Aorta (tissue), 5 donors: ENCODE measurements around the gene PLEKHO2. TPM values are rescaled to one million over a fixed set of nuclear protein-coding genes. Genes with fewer than 3 reads are reported as not detected.

ENCODE experiments used
- ATAC-seq: fragments of 200-7000 bp; cut with Tn5 transposase; one replicate; pipeline ENCODE4 v1.9.1; 2022; ENCODE audit warnings: moderate library complexity; ENCODE audit not compliant: low FRiP score
- DNase-seq, 2 donors: peaks; one replicate each; pipeline ENCODE4 v3.0.0-alpha.2; 2020
- H3K27ac ChIP-seq, 2 donors: one replicate each; pipeline ENCODE4 v1.5.1; 2013; ENCODE audit warnings: low read length in 2 of 2, mild to moderate bottlenecking in 2 of 2, moderate library complexity in 2 of 2, control low read depth in 1 of 2, inconsistent platforms in 1 of 2, low read depth in 1 of 2
- H3K27me3 ChIP-seq, 2 donors: one replicate each; pipeline ENCODE4 v1.6.1; 2013; ENCODE audit warnings: control low read depth in 1 of 2, low read length in 1 of 2, mild to moderate bottlenecking in 1 of 2, moderate library complexity in 1 of 2; ENCODE audit not compliant: insufficient read depth in 2 of 2, control insufficient read depth in 1 of 2
- H3K36me3 ChIP-seq, 2 donors: one replicate each; pipeline ENCODE4 v1.6.1; 2013; ENCODE audit warnings: control low read depth in 1 of 2, low read length in 1 of 2, mild to moderate bottlenecking in 1 of 2; ENCODE audit not compliant: insufficient read depth in 2 of 2, control insufficient read depth in 1 of 2
- H3K4me1 ChIP-seq, 2 donors: one replicate each; pipeline ENCODE4 v1.6.1; 2013; ENCODE audit warnings: low read length in 2 of 2, control low read depth in 1 of 2, mild to moderate bottlenecking in 1 of 2, moderate library complexity in 1 of 2; ENCODE audit not compliant: insufficient read depth in 2 of 2, control insufficient read depth in 1 of 2
- H3K4me3 ChIP-seq, 2 donors: one replicate each; pipeline ENCODE4 v1.5.1; 2013; ENCODE audit warnings: low read length in 2 of 2, control low read depth in 1 of 2, mild to moderate bottlenecking in 1 of 2
- H3K9me3 ChIP-seq: one replicate; pipeline ENCODE4 v1.6.1; 2013; ENCODE audit warnings: mild to moderate bottlenecking, low read length; ENCODE audit not compliant: control insufficient read depth
- WGBS, 2 donors: extraction: QIAGEN DNeasy Blood & Tissue Kit; methylation state at CpG; one replicate each; pipeline ENCODE4 v1.1.7; 2013; 5-methylcytosine and 5-hydroxymethylcytosine counted together
- intact Hi-C, 2 donors: fragments of 100-400 bp; cut with DNase I; formaldehyde crosslinking; loops; one replicate each; pipeline versions ENCODE4 v1.14.2 to v1.15.0; 2022
- polyA plus RNA-seq, 2 donors: library from polyadenylated mRNA; stranded (reverse); fragments of 200-250 nt; gene quantifications; one replicate each; pipeline ENCODE4 v1.2.3, GENCODE V29; 2013
- total RNA-seq, 2 donors: library from RNA; stranded (reverse); fragmentation: NEBNext Ultra II Directional; extraction: Animal tissue kit (Norgen Biotek cat#: 25700); gene quantifications; one replicate each; pipeline ENCODE4 v1.2.1, GENCODE V29; 2021
- donor health status: healthy with polysubstance abuse.
- donor health status: Bipolar disorder and iron deficiency.
- donor health status: DM: no; HTN: no; CAD: no.
- donor health status: DM: no; HTN: no; CAD: no.
- donor health status: DM: yes; HTN: yes; CAD: no.

Gene PLEKHO2
- total and polyA plus RNA-seq, 4 donors = 12.2 to 50.4 (median 29.9) TPM

DNA sequence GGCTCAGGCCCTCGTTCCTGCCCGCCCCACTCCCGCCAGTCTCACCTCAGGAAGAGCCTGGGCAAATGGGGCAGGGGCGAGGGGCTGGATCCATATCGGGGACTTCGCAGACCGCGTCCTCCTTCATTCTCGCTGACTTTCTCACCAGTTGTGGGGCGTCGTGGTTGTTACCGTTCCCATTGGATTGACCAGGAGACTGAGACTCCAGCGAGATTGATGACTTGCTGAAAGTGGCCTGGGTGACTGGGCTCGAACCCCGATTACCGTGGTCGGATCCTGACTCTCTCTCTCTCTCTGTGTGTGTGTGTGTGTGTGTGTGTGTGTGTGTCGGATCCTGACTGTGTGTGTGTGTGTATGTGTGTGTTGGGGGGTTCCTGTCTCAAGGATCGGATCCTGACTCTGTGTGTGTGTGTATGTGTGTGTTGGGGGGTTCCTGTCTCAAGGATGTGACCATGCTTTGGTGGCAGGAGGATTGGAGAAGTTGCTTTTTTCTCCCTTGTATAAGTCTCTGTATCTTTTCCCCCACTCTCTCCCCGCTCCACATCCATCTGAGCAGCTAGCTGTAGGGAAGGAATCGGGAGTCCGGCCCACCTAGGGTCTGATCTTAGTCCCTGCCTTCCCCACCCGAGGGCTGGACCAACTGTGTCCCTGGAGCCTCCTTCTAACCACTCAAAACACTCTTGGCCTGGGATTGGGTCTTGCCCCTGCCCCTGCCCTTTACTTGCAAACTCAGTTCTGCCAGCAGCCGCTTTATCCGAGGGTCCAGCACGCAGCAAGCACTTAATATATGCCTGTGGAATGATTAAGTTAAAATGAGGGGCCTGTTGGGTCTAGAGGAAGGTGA lies 603 bp downstream of the PLEKHO2 start:
- ATAC-seq (peak; percentile 12), DNase-seq (no peak)
- WGBS, 2 donors = 8 to 9% methylated on average over 26 of the region's 26 CpGs
- Histone ChIP-seq H3K27me3 (no peaks in the 10 kb centered on the region), H3K4me1 (no peaks in the 10 kb centered on the region), H3K36me3 (no peaks in the 10 kb centered on the region), H3K4me3 (peak overlapping the region; percentile 49 to 74), H3K27ac (peak overlapping the region in 1 of 2 donors; percentile 49), H3K9me3 (no peaks in the 10 kb centered on the region)
- intact Hi-C loops = loop anchor here (1.0 to 10.0 kb wide), 3 partner anchors 50 to 142 kb away; partner anchors contain the start of gene SPG21 (in 1 of the 2)

DNA sequence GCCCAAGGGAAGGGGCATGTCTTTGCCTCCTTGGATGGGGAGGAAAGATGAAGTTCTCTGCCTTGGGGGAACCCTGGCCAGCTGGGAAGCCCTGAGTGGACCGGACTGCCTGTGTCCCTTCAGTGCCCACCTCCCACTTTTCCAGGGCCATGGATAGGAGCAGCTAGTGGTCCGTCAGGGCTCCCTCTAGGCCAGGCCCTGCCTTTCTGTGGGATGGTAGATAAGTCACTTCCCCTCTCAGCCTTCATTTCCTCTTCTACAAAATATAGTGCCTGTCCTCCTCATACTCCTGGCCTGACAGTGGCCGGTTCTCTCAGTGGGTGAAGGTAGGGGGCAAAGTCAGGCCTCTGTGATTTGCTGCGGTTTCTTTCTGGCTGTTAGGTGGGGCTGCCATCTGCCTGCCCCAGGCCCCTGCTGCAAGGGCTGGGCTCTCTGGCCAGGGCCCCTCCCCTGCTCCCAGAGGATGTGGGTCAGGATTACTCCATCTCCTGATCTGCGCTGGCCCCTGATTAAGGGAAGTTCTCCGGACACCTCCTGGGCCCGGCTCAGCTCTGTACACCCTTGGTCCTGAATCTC lies 1.4 kb downstream of the PLEKHO2 start:
- Histone ChIP-seq H3K36me3 (no peaks in the 10 kb centered on the region), H3K27me3 (no peaks in the 10 kb centered on the region), H3K9me3 (no peaks in the 10 kb centered on the region), H3K4me1 (no peaks in the 10 kb centered on the region), H3K4me3 (peak overlapping the region in 1 of 2 donors; percentile 74), H3K27ac (peak overlapping the region in 1 of 2 donors; percentile 49)
- peak; percentile 80 to 84 for DNase-seq
- ATAC-seq = peak; percentile 21
- 60 to 66% methylated on average over 7 of the region's 7 CpGs for WGBS, 2 donors
- intact Hi-C loops = loop anchor here (1.0 to 10.0 kb wide), 3 partner anchors 49 to 142 kb away; partner anchors contain the start of gene SPG21 (in 1 of the 2)

- no peaks in the 10 kb centered on the region for H3K27me3 ChIP-seq
- peak overlapping the region in 1 of 2 donors; percentile 4 for H3K27ac ChIP-seq
- DNase-seq (no peak), ATAC-seq (no peak)
- H3K9me3 ChIP-seq = no peaks in the 10 kb centered on the region
- H3K4me3 ChIP-seq = no peak overlapping the region
- WGBS, 2 donors = 74 to 80% methylated on average over 4 of the region's 4 CpGs
- intact Hi-C loops = loop anchor here (5.0 to 10.0 kb wide), 2 partner anchors 48 to 141 kb away; partner anchors contain the start of gene SPG21 (in 1 of the 2)
- H3K4me1 ChIP-seq = no peaks in the 10 kb centered on the region
- peaks cover 0 to 2% of the 10 kb centered on the region in 2 donors for H3K36me3 ChIP-seq
Measured at GRCh38 chr15:64843991-64844390, 2.3 kb downstream of the PLEKHO2 start.

DNA sequence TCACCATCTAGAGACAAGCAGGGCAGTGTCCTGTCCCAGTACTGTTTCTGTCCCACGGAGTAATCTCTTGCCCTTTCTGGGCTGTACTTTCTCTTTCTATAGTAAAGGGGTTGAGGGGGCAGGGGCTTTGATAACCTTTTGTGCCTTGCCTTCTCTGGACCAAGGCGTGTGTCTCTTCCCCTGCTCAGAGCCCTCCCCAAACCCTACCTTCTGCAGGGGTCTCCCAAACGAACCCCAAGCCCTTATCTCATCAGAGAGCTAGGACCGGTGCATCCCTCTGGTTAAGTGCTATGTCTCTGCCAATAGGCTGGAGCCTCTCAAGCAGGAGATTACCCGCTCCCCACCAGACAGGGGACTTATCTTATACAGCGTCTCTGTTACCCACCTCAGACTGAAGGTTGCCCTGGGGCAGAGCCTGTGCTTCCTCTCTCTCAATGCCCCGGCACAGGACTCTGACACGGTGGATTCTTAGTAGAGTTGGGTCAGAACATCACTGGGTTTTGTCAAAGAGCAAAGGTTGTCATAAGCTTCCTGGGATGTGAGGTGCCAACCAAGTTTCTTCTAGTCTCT lies 2.9 kb downstream of the PLEKHO2 start:
- Histone ChIP-seq H3K27ac (peak overlapping the region in 1 of 2 donors; percentile 18), H3K36me3 (peaks cover 0 to 2% of the 10 kb centered on the region in 2 donors), H3K4me3 (no peak overlapping the region), H3K27me3 (no peaks in the 10 kb centered on the region), H3K4me1 (no peaks in the 10 kb centered on the region), H3K9me3 (no peaks in the 10 kb centered on the region)
- ATAC-seq (no peak), DNase-seq (peak in 1 of 2 donors; percentile 40)
- WGBS, 2 donors = 52 to 67% methylated on average over 8 of the region's 8 CpGs
- intact Hi-C loops = loop anchor here (5.0 to 10.0 kb wide), 2 partner anchors 48 to 140 kb away; partner anchors contain the start of gene SPG21 (in 1 of the 2)

- DNase-seq = peak in 1 of 2 donors; percentile 76
- H3K4me1 ChIP-seq = no peaks in the 10 kb centered on the region
- intact Hi-C loops = loop anchor here in 1 of 2 donors (10.0 kb wide), 1 partner anchor 140 kb away; the partner anchor contains the start of gene SPG21
- no peaks in the 10 kb centered on the region for H3K27me3 ChIP-seq
- H3K4me3 ChIP-seq = no peak overlapping the region
- no peaks in the 10 kb centered on the region for H3K9me3 ChIP-seq
- H3K36me3 ChIP-seq = peaks cover 0 to 2% of the 10 kb centered on the region in 2 donors
- H3K27ac ChIP-seq = no peak overlapping the region
- 30 to 38% methylated on average over 2 of the region's 2 CpGs for WGBS, 2 donors
- no peak for ATAC-seq
Measured at GRCh38 chr15:64845183-64845611, 3.5 kb downstream of the PLEKHO2 start.

- no peak overlapping the region for H3K27ac ChIP-seq
- WGBS, 2 donors = 89 to 90% methylated on average over 13 of the region's 13 CpGs
- no peaks in the 10 kb centered on the region for H3K9me3 ChIP-seq
- no peaks in the 10 kb centered on the region for H3K27me3 ChIP-seq
- intact Hi-C loops = loop anchor here in 1 of 2 donors (10.0 kb wide), 1 partner anchor 139 kb away; the partner anchor contains the start of gene SPG21
- H3K4me1 ChIP-seq = no peaks in the 10 kb centered on the region
- DNase-seq = peak in 1 of 2 donors; percentile 50
- peaks cover 0 to 4% of the 10 kb centered on the region in 2 donors for H3K36me3 ChIP-seq
- no peak overlapping the region for H3K4me3 ChIP-seq
- no peak for ATAC-seq
Measured at GRCh38 chr15:64845831-64846595, 4.3 kb downstream of the PLEKHO2 start.

GRCh38 chr15:64847016-64847415 lies 5.3 kb downstream of the PLEKHO2 start:
- peak in 1 of 2 donors; percentile 12 for DNase-seq
- Histone ChIP-seq H3K36me3 (peaks cover 0 to 4% of the 10 kb centered on the region in 2 donors), H3K9me3 (no peaks in the 10 kb centered on the region), H3K27ac (no peak overlapping the region), H3K4me3 (no peak overlapping the region), H3K4me1 (no peaks in the 10 kb centered on the region), H3K27me3 (no peaks in the 10 kb centered on the region)
- no peak for ATAC-seq
- 91 to 94% methylated on average over 3 of the region's 3 CpGs for WGBS, 2 donors
- intact Hi-C loops = loop anchor here in 1 of 2 donors (10.0 kb wide), 1 partner anchor 138 kb away; the partner anchor contains the start of gene SPG21
